Urinary bladder (tissue), 4 donors: Measurements from ENCODE around the gene HAGHL. TPM values are rescaled to one million over a fixed set of nuclear protein-coding genes. Genes with fewer than 3 reads are reported as not detected.
"Not testable (repeated sequence)": the region's sequence is repeated elsewhere in the genome, so short reads cannot be mapped to it uniquely, and the experiment has no call there.

ENCODE experiments used
- DNase-seq: peaks from one replicate; pipeline ENCODE4 v3.0.0-alpha.2; 2015; ENCODE audit errors: extremely low spot score
- H3K27ac ChIP-seq: one replicate; pipeline ENCODE4 v1.5.1; 2013; ENCODE audit warnings: low read depth, mild to moderate bottlenecking, moderate library complexity
- H3K36me3 ChIP-seq: one replicate; pipeline ENCODE4 v1.6.1; 2013; ENCODE audit warnings: mild to moderate bottlenecking, moderate library complexity; ENCODE audit not compliant: insufficient read depth
- H3K4me1 ChIP-seq: one replicate; pipeline ENCODE4 v1.6.1; 2013; ENCODE audit warnings: mild to moderate bottlenecking, moderate library complexity; ENCODE audit not compliant: insufficient read depth
- H3K4me3 ChIP-seq: one replicate; pipeline ENCODE4 v1.5.1; 2013; ENCODE audit warnings: low read depth, low read length
- WGBS: extraction: QIAGEN DNeasy Blood & Tissue Kit; methylation state at CpG from one replicate; pipeline ENCODE4 v1.1.7; 2013; 5-methylcytosine and 5-hydroxymethylcytosine counted together
- polyA plus RNA-seq: library from polyadenylated mRNA; stranded (reverse); fragments of 200-250 nt; gene quantifications from one replicate; pipeline ENCODE4 v1.2.3, GENCODE V29; 2013
- total RNA-seq: library from RNA; depleted of rRNA; stranded (reverse); fragments of >200 nt; gene quantifications from one replicate; pipeline ENCODE4 v1.2.3, GENCODE V29; 2014
- donor health status: healthy with polysubstance abuse.
- donor health status: healthy.

HAGHL gene
- total and polyA plus RNA-seq, 2 donors = 1.1 to 3.5 TPM

- H3K27ac ChIP-seq = no peak overlapping the region
- H3K4me3 ChIP-seq = no peak overlapping the region
- H3K36me3 ChIP-seq = no peaks in the 10 kb centered on the region
- DNase-seq = no peak
- H3K4me1 ChIP-seq = no peaks in the 10 kb centered on the region
- 95% methylated on average over 25 of the region's 25 CpGs for WGBS
Observed at GRCh38 chr16:734981-735881, 8.3 kb downstream of the HAGHL start.

- 88% methylated on average over 13 of the region's 13 CpGs for WGBS
- Histone ChIP-seq H3K36me3 (no peaks in the 10 kb centered on the region), H3K27ac (no peak overlapping the region), H3K4me1 (no peaks in the 10 kb centered on the region), H3K4me3 (no peak overlapping the region)
- DNase-seq = no peak
Observed at GRCh38 chr16:735982-736453, 9.1 kb downstream of the HAGHL start.

- H3K27ac ChIP-seq = no peak overlapping the region
- no peak overlapping the region for H3K4me3 ChIP-seq
- no peak for DNase-seq
- WGBS = 95% methylated on average over 29 of the region's 29 CpGs
- H3K36me3 ChIP-seq = no peaks in the 10 kb centered on the region
- H3K4me1 ChIP-seq = no peaks in the 10 kb centered on the region
Observed at GRCh38 chr16:736936-737481, 10.1 kb downstream of the HAGHL start.

- H3K4me3 ChIP-seq = peak overlapping the region; percentile 96
- 45% methylated on average over 38 of the region's 38 CpGs for WGBS
- no peaks in the 10 kb centered on the region for H3K4me1 ChIP-seq
- H3K27ac ChIP-seq = no peak overlapping the region
- no peaks in the 10 kb centered on the region for H3K36me3 ChIP-seq
- DNase-seq = no peak
Observed at GRCh38 chr16:739560-740458, 12.9 kb downstream of the HAGHL start.

- Histone ChIP-seq H3K4me1 (no peaks in the 10 kb centered on the region), H3K4me3 (peak overlapping the region; percentile 96), H3K27ac (no peak overlapping the region), H3K36me3 (no peaks in the 10 kb centered on the region)
- DNase-seq = no peak
- under 1% methylated on average over 22 of the region's 22 CpGs for WGBS
Observed at GRCh38 chr16:740459-740763, 13.5 kb downstream of the HAGHL start.

GRCh38 chr16:740764-741505 is 14.0 kb downstream of the HAGHL start, which contains the start of gene CIAO3:
Gene CIAO3, minus strand, starts transcription at chr16:740997. Its CDS starts 12 bp downstream, at chr16:740985.
- peak within 1 kb of the TSS; percentile 96 for H3K4me3 ChIP-seq
- H3K4me1 ChIP-seq = no peaks in the 10 kb centered on the region
- H3K27ac ChIP-seq = no peak within 1 kb of the TSS
- no peaks in the 10 kb centered on the region for H3K36me3 ChIP-seq
- no peak for DNase-seq
- WGBS = 1% methylated on average over 79 of the region's 79 CpGs

- 87% methylated on average over 15 of the region's 15 CpGs for WGBS
- H3K4me3 ChIP-seq = no peak overlapping the region
- no peak overlapping the region for H3K27ac ChIP-seq
- no peaks in the 10 kb centered on the region for H3K4me1 ChIP-seq
- H3K36me3 ChIP-seq = no peaks in the 10 kb centered on the region
- DNase-seq = no peak
Observed at GRCh38 chr16:741986-742629, 15.2 kb downstream of the HAGHL start.

- 82% methylated on average over 14 of the region's 14 CpGs for WGBS
- H3K4me1 ChIP-seq, H3K36me3 ChIP-seq, H3K4me3 ChIP-seq, H3K27ac ChIP-seq, DNase-seq: not testable (repeated sequence)
Observed at GRCh38 chr16:742894-743293, 16.0 kb downstream of the HAGHL start.

- Histone ChIP-seq H3K4me1 (no peaks in the 10 kb centered on the region), H3K27ac (no peak overlapping the region), H3K4me3 (no peak overlapping the region), H3K36me3 (no peaks in the 10 kb centered on the region)
- 83% methylated on average over 21 of the region's 21 CpGs for WGBS
- DNase-seq = no peak
Observed at GRCh38 chr16:743794-744500, 17.0 kb downstream of the HAGHL start.

- H3K27ac ChIP-seq = no peak overlapping the region
- H3K36me3 ChIP-seq = no peaks in the 10 kb centered on the region
- WGBS = 4% methylated on average over 14 of the region's 14 CpGs
- no peak overlapping the region for H3K4me3 ChIP-seq
- H3K4me1 ChIP-seq = no peaks in the 10 kb centered on the region
- no peak for DNase-seq
Observed at GRCh38 chr16:745739-746138, 18.8 kb downstream of the HAGHL start.

- Histone ChIP-seq H3K36me3 (no peaks in the 10 kb centered on the region), H3K27ac (no peak overlapping the region), H3K4me3 (no peak overlapping the region), H3K4me1 (no peaks in the 10 kb centered on the region)
- 78% methylated on average over 13 of the region's 13 CpGs for WGBS
- DNase-seq = no peak
Observed at GRCh38 chr16:746637-747036, 19.7 kb downstream of the HAGHL start.

- Histone ChIP-seq H3K27ac (no peak overlapping the region), H3K4me1 (no peaks in the 10 kb centered on the region), H3K36me3 (no peaks in the 10 kb centered on the region), H3K4me3 (no peak overlapping the region)
- WGBS = 79% methylated on average over 39 of the region's 39 CpGs
- no peak for DNase-seq
Observed at GRCh38 chr16:747978-748746, 21.3 kb downstream of the HAGHL start.
